GM23338 (cell line): Measurements from ENCODE around the gene BEND7.

Source experiments
- CREB1 ChIP-seq: fragments of 250-450 bp; sonication (Bioruptor Pico); IDR thresholded peaks from 2 replicates; pipeline ENCODE4 v1.5.0; 2020; ENCODE audit warnings: low read depth, mild to moderate bottlenecking, moderate library complexity
- EZH2 ChIP-seq: fragments of 200-600 bp; sonication (generic); IDR thresholded peaks from one replicate; pipeline ENCODE4 v1.8.0; 2017; ENCODE audit warnings: antibody characterized with exemption, mild to moderate bottlenecking, low read depth; ENCODE audit not compliant: unreplicated experiment
- EZH2phosphoT487 ChIP-seq: fragments of 200-600 bp; sonication (generic); IDR thresholded peaks from one replicate; pipeline ENCODE4 v1.8.1; 2018; ENCODE audit warnings: antibody characterized with exemption; ENCODE audit not compliant: unreplicated experiment
- NANOG ChIP-seq: IDR thresholded peaks from 2 replicates; pipeline ENCODE4 v1.6.1; 2016; ENCODE audit warnings: antibody characterized with exemption, borderline replicate concordance
- TF ChIP-seq, protein P1 (sequence below), 2 experiments: fragments of 200-600 bp in 1 of 2; sonication (generic) in 1 of 2; conservative IDR thresholded peaks; 2 replicates each; pipeline versions ENCODE4 v1.5.1 to v1.6.1; 2016 to 2017; ENCODE audit warnings: antibody characterized with exemption in 2 of 2, low read depth in 2 of 2, mild to moderate bottlenecking in 2 of 2, moderate library complexity in 1 of 2

- TF ChIP-seq, protein P1, sequence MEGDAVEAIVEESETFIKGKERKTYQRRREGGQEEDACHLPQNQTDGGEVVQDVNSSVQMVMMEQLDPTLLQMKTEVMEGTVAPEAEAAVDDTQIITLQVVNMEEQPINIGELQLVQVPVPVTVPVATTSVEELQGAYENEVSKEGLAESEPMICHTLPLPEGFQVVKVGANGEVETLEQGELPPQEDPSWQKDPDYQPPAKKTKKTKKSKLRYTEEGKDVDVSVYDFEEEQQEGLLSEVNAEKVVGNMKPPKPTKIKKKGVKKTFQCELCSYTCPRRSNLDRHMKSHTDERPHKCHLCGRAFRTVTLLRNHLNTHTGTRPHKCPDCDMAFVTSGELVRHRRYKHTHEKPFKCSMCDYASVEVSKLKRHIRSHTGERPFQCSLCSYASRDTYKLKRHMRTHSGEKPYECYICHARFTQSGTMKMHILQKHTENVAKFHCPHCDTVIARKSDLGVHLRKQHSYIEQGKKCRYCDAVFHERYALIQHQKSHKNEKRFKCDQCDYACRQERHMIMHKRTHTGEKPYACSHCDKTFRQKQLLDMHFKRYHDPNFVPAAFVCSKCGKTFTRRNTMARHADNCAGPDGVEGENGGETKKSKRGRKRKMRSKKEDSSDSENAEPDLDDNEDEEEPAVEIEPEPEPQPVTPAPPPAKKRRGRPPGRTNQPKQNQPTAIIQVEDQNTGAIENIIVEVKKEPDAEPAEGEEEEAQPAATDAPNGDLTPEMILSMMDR (conservative IDR thresholded peaks at IDR 0.05; ENCODE audit: low read depth in 2 of 2), result no peak
- TF ChIP-seq CREB1 (CRISPR knock-in tag) (no peak), EZH2phosphoT487 (no peak), EZH2 (no peak), NANOG (no peak)
These were observed 115.9 kb downstream of the BEND7 start for GRCh38 chr10:13412894-13413293.
